ENCODE data around the gene OAS3. TPM values are rescaled to one million over a fixed set of nuclear protein-coding genes. Genes with fewer than 3 reads are reported as not detected.

Gene OAS3
- total RNA-seq, 1 experiment from 2014 or later, result 25.5 TPM

DNA sequence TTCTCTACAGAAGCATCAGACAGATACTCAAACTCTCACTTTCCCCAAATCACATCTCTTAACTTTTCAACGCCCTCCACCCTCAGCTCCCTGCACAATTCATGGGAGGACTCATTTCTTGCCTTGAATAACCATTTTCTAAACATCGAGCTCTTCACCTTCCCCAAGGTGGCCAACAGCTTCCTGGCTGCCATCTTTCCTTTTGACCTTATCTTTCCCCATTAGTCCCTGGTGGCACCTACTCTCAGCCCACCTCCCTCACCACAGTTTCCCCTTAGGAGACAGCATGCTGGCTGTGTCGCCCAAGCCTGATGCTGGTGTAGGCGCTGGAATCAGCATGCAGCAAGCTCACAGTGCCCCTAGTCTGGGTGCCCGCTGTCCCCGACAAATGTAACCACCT, 39.9 kb upstream of the OAS3 start:
- Histone ChIP-seq H3K4me3 (ENCODE audit: low read length) (no peak overlapping the region), H3K9ac (ENCODE audit: low read length) (no peak overlapping the region), H3K27ac (ENCODE audit: low read length) (no peak overlapping the region), H3F3A (ENCODE audit: low read length, unreplicated experiment) (no peaks in the 10 kb centered on the region), H3K36me3 (ENCODE audit: low read depth, low read length) (no peaks in the 10 kb centered on the region), H2AFZ (ENCODE audit: low read length) (no peak overlapping the region), H3K9me3 (ENCODE audit: low read length) (no peaks in the 10 kb centered on the region), H3K4me2 (ENCODE audit: low read length) (no peak overlapping the region), H3K9me2 (replicated peaks; ENCODE audit: low read length) (no peaks in the 10 kb centered on the region), H3K79me2 (ENCODE audit: low read length) (no peaks in the 10 kb centered on the region), H3K4me1 (ENCODE audit: insufficient read depth, low read length) (peaks cover 8% of the 10 kb centered on the region; the same call in 1 of the 2 replicates), H4K20me1 (ENCODE audit: low read length) (no peaks in the 10 kb centered on the region), H3K27me3 (ENCODE audit: low read length) (peaks cover 49% of the 10 kb centered on the region)
- intact Hi-C loops (cut with micrococcal nuclease), result no loop called here
- CTCF ChIA-PET, result no interaction called here
- DNase-seq (no peak), ATAC-seq (no peak)
- no TSS peak for BruUV-seq (replicated peaks)
- POLR2A ChIA-PET (ENCODE audit: unreplicated experiment), result no interaction called here
- TF ChIP-seq EZH2phosphoT487 (IDR thresholded peaks at IDR 0.05; ENCODE audit: borderline replicate concordance, low read length) (no peak), EZH2 (IDR thresholded peaks at IDR 0.05; ENCODE audit: low read length, unreplicated experiment) (no peak)
- TF ChIP-seq, protein P1, sequence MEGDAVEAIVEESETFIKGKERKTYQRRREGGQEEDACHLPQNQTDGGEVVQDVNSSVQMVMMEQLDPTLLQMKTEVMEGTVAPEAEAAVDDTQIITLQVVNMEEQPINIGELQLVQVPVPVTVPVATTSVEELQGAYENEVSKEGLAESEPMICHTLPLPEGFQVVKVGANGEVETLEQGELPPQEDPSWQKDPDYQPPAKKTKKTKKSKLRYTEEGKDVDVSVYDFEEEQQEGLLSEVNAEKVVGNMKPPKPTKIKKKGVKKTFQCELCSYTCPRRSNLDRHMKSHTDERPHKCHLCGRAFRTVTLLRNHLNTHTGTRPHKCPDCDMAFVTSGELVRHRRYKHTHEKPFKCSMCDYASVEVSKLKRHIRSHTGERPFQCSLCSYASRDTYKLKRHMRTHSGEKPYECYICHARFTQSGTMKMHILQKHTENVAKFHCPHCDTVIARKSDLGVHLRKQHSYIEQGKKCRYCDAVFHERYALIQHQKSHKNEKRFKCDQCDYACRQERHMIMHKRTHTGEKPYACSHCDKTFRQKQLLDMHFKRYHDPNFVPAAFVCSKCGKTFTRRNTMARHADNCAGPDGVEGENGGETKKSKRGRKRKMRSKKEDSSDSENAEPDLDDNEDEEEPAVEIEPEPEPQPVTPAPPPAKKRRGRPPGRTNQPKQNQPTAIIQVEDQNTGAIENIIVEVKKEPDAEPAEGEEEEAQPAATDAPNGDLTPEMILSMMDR (conservative IDR thresholded peaks at IDR 0.05; ENCODE audit: low read depth, low read length), result no peak

DNA sequence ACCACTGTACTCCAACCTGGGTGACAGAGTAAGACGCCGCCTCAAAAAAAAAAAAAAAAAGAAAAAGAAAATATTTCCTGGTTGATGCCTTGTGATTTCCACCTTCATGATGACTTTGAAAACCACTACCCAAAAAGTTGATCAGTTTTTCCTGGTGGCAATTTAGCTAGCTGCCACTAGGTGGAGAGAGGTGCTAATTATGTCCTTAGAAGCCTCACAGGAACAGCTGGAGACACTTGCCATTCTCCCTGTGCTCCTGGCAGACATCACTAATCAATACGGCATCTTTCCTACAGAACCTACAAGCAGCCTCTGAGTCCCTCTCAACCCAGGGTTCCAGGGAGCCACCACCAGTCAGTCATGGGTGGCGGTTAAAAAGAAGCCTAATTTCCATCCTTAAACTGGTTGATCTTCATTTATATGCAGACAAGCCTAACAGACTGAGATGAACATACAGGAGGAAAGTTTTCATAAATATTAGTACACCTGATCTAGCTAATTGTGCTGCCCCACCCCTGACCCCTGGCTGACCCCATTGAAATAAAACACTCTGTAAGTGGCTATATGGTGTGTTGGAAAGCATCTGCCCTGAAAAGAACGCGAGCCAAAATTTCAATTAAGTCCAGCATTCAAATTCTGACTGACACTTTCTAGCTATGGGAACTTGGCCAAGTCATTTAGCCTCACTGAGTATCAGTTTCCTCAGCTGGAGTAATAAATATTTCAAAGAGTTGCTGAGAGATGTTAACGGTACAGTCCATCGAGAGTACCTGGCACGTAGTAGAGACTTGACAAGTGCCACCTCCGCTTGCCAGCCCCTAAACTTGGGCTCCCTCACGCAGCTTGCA, 37.8 kb upstream of the OAS3 start:
- DNase-seq (peak; percentile 74), ATAC-seq (peak; percentile 31)
- POLR2A ChIA-PET (ENCODE audit: unreplicated experiment), result interaction anchor here (0.9 kb wide), 1 partner anchor 78 kb away, joined by 21 read pairs; the partner anchor contains the start of gene OAS2
- H2AFZ ChIP-seq (ENCODE audit: low read length), result no peak overlapping the region
- H3K27ac ChIP-seq (ENCODE audit: low read length), result no peak overlapping the region
- H3K9me2 ChIP-seq (replicated peaks; ENCODE audit: low read length), result no peaks in the 10 kb centered on the region
- H4K20me1 ChIP-seq (ENCODE audit: low read length), result no peaks in the 10 kb centered on the region
- H3K9ac ChIP-seq (ENCODE audit: low read length), result no peak overlapping the region
- no peaks in the 10 kb centered on the region for H3K79me2 ChIP-seq (ENCODE audit: low read length)
- TF ChIP-seq, protein P1 (conservative IDR thresholded peaks at IDR 0.05; ENCODE audit: low read depth, low read length), result peak; percentile 83
- no peak for TF ChIP-seq EZH2 (IDR thresholded peaks at IDR 0.05; ENCODE audit: low read length, unreplicated experiment)
- no peak overlapping the region for H3K4me3 ChIP-seq (ENCODE audit: low read length)
- CTCF ChIA-PET, result interaction anchor here (0.6 to 1.4 kb wide), 4 partner anchors 39 to 165 kb away, joined by 3 to 24 read pairs (median 5); no protein-coding TSS in a partner anchor
- H3K4me1 ChIP-seq (ENCODE audit: insufficient read depth, low read length), result peaks cover 27% of the 10 kb centered on the region
- H3F3A ChIP-seq (ENCODE audit: low read length, unreplicated experiment), result no peaks in the 10 kb centered on the region
- intact Hi-C loops (cut with micrococcal nuclease), result loop anchor here (1.0 kb wide), 3 partner anchors 38 to 131 kb away; partner anchors contain the start of genes OAS2 and OAS3
- BruUV-seq (replicated peaks), result no TSS peak
- no peaks in the 10 kb centered on the region for H3K9me3 ChIP-seq (ENCODE audit: low read length)
- no peak overlapping the region for H3K4me2 ChIP-seq (ENCODE audit: low read length)
- no peaks in the 10 kb centered on the region for H3K36me3 ChIP-seq (ENCODE audit: low read depth, low read length)
- H3K27me3 ChIP-seq (ENCODE audit: low read length), result peaks cover 35% of the 10 kb centered on the region

DNA sequence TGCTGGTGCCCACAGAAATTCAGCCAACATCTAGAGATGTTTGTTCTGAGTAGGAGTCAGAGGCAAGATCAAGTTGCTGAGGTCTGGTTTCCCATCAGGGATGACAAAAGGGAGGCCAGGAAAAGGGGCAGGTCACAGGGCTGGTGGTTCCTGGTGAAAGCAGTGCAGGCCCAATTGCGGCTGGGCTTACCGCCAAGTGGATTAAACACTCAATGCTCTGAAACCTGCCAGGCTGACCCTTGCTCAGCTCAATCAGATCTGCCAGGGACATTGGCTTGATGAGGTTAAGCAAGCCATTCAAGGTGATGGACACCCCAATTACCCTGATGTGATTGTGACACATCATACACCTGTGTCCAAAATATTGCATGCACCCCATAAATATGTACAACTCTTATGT, 37.0 kb upstream of the OAS3 start:
- Histone ChIP-seq H2AFZ (ENCODE audit: low read length) (no peak overlapping the region), H3K36me3 (ENCODE audit: low read depth, low read length) (no peaks in the 10 kb centered on the region), H3K27me3 (ENCODE audit: low read length) (peaks cover 28% of the 10 kb centered on the region), H3K27ac (ENCODE audit: low read length) (no peak overlapping the region), H3K9ac (ENCODE audit: low read length) (no peak overlapping the region), H3K9me2 (replicated peaks; ENCODE audit: low read length) (no peaks in the 10 kb centered on the region), H3K4me3 (ENCODE audit: low read length) (no peak overlapping the region), H3K4me1 (ENCODE audit: insufficient read depth, low read length) (peaks cover 35% of the 10 kb centered on the region), H3K9me3 (ENCODE audit: low read length) (no peaks in the 10 kb centered on the region), H3K79me2 (ENCODE audit: low read length) (no peaks in the 10 kb centered on the region), H3K4me2 (ENCODE audit: low read length) (no peak overlapping the region), H3F3A (ENCODE audit: low read length, unreplicated experiment) (no peaks in the 10 kb centered on the region), H4K20me1 (ENCODE audit: low read length) (no peaks in the 10 kb centered on the region)
- DNase-seq, result peak; percentile 28
- intact Hi-C loops (cut with micrococcal nuclease), result no loop called here
- ChIA-PET POLR2A (ENCODE audit: unreplicated experiment) (no interaction called here), CTCF (interaction anchor here (1.4 kb wide), 1 partner anchor 92 kb away, joined by 24 read pairs; no protein-coding TSS in a partner anchor)
- TF ChIP-seq EZH2 (IDR thresholded peaks at IDR 0.05; ENCODE audit: low read length, unreplicated experiment) (no peak), EZH2phosphoT487 (IDR thresholded peaks at IDR 0.05; ENCODE audit: borderline replicate concordance, low read length) (no peak)
- TF ChIP-seq, protein P1 (conservative IDR thresholded peaks at IDR 0.05; ENCODE audit: low read depth, low read length), result no peak
- no peak for ATAC-seq
- BruUV-seq (replicated peaks), result no TSS peak
